HK-2 (cell line): ENCODE measurements around the gene ACOT2.
"Not testable (repeated sequence)": the region's sequence is repeated elsewhere in the genome, so short reads cannot be mapped to it uniquely, and the experiment has no call there.

Experiments
- DNase-seq: peaks from one replicate; pipeline ENCODE4 v3.0.0-alpha.2; 2018; ENCODE audit not compliant: unreplicated experiment

ACOT2 gene

GRCh38 chr14:73569185-73569958, at the start of gene ACOT2:
ACOT2 (plus strand) TSS chr14:73569213; CDS start chr14:73569241, 28 bp downstream.
- peak; percentile 75 for DNase-seq

- DNase-seq: no peak
Observed at GRCh38 chr14:73521229-73521628, 47.8 kb upstream of the ACOT2 start.

DNA sequence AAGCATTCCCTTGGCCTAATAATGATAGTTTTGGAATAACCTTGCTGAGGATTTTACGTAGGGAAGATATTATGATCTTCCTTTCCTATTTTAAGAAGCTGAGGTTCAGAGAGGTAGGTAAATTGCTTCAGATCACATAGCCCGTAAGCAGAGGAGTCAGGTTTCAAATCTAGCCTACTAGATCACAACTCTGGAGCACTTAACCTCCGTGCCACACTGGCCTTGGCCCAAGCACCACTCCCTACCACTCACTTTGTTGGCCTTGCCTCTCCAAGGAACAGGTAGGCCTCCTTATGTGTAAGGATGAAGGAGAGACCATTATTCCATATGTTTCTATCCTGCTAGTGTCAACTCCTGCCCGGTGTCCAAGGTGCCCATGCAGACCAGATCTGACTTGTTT, 44.5 kb upstream of the ACOT2 start:
- DNase-seq: no peak

GRCh38 chr14:73526036-73526984, 42.7 kb upstream of the ACOT2 start:
- no peak for DNase-seq

GRCh38 chr14:73529356-73529755, 39.7 kb upstream of the ACOT2 start:
- DNase-seq: not testable (repeated sequence)

DNA sequence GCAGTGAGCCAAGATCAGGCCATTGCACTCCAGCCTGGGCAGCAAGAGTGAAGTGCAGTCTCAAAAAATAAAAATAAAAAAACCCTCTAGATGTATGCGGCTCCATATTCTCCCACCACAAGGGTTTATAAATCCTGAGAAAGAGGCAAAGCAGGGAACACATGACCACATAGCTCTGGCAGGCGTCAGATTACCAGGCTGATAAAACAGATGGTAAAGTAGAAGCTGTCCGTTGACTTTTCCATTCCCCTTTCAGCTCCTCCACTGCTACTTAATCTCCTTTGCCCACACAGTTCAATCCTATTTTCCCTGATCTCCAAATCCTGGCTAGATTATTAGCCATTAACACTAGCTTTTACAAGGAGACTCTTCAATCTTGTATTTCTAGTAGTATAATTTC, 37.0 kb upstream of the ACOT2 start:
- not testable (repeated sequence) for DNase-seq

GRCh38 chr14:73537244-73538045, 31.6 kb upstream of the ACOT2 start:
- peak; percentile 55 for DNase-seq

DNA sequence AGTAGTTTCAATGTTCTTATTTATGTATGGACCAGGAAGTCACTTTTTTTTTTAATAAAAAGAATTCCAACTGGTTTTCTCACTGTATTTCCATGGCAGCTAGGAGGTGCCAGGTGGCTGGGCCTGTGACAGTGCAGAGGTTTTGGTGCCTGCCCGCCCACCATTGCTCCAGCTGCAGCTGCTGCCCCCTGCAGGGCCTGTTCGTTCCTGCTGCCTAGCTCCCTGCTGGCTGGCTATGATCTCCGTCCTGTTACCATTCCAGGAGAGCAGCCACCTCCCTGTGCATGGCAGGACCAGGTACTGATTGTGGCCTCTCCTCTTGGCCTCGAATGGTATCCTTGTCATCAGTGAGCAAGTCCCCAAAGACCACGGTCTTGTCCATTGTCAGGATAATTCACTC, 30.0 kb upstream of the ACOT2 start:
- DNase-seq: peak; percentile 18

DNA sequence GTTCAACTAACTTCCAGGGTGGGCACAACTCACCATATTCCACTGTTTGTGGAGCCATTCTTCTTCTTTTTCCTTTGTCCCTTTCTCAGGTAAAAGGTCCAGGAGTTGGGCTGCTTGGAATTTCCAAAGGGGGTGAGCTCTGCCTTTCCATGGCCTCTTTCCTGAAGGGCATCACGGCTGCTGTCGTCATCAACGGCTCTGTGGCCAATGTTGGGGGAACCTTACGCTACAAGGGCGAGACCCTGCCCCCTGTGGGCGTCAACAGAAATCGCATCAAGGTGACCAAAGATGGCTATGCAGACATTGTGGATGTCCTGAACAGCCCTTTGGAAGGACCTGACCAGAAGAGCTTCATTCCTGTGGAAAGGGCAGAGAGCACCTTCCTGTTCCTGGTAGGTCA, 26.1 kb upstream of the ACOT2 start:
- not testable (repeated sequence) for DNase-seq

- DNase-seq: not testable (repeated sequence)
Observed at GRCh38 chr14:73545353-73545752, 23.7 kb upstream of the ACOT2 start.

DNA sequence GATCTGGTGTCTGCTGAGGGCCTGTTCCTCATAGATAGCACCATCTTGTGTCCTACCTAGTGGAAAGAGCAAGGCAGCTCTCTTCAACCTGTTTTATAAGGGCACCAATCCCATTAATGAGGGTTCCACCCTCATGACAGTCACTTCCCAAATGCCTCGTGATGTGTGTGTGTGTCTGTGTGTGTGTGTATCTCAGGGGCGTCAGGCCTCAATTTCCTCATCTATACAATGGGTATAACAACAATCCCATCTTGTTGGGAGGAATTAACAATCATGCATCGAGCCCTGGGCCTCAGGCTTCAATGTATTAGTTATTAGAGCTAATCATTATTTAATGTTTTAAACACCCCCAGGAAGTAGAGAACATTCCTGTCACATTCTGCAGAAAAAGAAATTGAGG, 19.9 kb upstream of the ACOT2 start:
- DNase-seq: not testable (repeated sequence)

GRCh38 chr14:73549889-73550524, 19.0 kb upstream of the ACOT2 start:
- not testable (repeated sequence) for DNase-seq

- no peak for DNase-seq
Observed at GRCh38 chr14:73553845-73554244, 15.2 kb upstream of the ACOT2 start.

- DNase-seq: not testable (repeated sequence)
Observed at GRCh38 chr14:73557201-73557600, 11.8 kb upstream of the ACOT2 start.

DNA sequence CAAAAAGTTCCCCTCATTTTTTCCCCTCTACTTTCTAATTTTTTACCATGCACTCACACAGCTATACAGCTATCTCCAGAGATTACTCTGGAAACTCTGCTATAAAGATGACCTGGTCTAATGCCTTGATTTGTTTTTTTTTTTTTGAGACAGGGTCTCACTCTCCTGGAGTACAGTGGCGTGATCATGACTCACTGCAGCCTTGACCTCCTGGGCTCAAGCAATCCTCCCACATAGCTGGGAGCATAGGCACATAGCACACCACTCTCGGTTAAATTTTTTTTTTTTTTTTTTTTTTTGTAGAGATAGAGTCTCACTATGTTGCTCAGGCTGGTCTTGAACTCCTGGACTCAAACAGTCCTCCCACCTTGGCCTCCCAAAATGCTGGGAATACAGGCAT, 10.8 kb upstream of the ACOT2 start:
- DNase-seq: not testable (repeated sequence)

DNA sequence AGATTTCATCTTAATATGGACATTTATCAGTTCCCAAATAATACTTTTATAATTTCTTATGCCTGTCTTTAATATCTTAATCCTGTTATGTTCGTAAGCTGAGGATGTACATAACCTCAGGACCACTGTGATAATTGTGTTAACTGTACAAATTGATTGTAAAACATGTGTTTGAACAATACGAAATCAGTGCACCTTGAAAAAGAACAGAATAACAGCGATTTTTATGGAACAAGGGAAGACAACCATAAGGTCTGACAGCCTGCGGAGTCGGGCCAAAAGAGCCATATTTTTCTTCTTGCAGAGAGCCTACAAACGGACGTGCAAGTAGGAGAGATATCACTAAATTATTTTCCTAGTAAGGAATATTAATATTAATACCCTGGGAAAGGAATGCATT, 6.8 kb upstream of the ACOT2 start:
- not testable (repeated sequence) for DNase-seq

GRCh38 chr14:73562696-73563095, 6.3 kb upstream of the ACOT2 start:
- DNase-seq: not testable (repeated sequence)

- not testable (repeated sequence) for DNase-seq
Observed at GRCh38 chr14:73566431-73566830, 2.6 kb upstream of the ACOT2 start.

- not testable (repeated sequence) for DNase-seq
Observed at GRCh38 chr14:73566935-73567334, 2.1 kb upstream of the ACOT2 start.

GRCh38 chr14:73567358-73567757, 1.7 kb upstream of the ACOT2 start:
- DNase-seq: no peak
